T-helper 1 cell treated with Interleukin-12 subunit alpha and Interleukin-12 subunit beta and Interleukin-4 antibody, amounts not matched to agents 30 ng/mL and 1 ng/mL, for 36 hours (primary cell): ENCODE results near the gene ZBTB39. TPM values are rescaled to one million over a fixed set of nuclear protein-coding genes. Genes with fewer than 3 reads are reported as not detected.
"Not testable (repeated sequence)": the region's sequence is repeated elsewhere in the genome, so short reads cannot be mapped to it uniquely, and the experiment has no call there.

Experiments
- intact Hi-C: fragments of 100-400 bp; cut with micrococcal nuclease; formaldehyde crosslinking; loops from one replicate; pipeline ENCODE4 v1.15.1; 2024
- total RNA-seq: library from RNA; stranded (reverse); gene quantifications from 2 replicates; pipeline ENCODE4 v1.2.3, GENCODE V29; 2022

The ZBTB39 gene, protein sequence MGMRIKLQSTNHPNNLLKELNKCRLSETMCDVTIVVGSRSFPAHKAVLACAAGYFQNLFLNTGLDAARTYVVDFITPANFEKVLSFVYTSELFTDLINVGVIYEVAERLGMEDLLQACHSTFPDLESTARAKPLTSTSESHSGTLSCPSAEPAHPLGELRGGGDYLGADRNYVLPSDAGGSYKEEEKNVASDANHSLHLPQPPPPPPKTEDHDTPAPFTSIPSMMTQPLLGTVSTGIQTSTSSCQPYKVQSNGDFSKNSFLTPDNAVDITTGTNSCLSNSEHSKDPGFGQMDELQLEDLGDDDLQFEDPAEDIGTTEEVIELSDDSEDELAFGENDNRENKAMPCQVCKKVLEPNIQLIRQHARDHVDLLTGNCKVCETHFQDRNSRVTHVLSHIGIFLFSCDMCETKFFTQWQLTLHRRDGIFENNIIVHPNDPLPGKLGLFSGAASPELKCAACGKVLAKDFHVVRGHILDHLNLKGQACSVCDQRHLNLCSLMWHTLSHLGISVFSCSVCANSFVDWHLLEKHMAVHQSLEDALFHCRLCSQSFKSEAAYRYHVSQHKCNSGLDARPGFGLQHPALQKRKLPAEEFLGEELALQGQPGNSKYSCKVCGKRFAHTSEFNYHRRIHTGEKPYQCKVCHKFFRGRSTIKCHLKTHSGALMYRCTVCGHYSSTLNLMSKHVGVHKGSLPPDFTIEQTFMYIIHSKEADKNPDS
- 9.7 and 10.0 TPM in 2 replicates for total RNA-seq

DNA sequence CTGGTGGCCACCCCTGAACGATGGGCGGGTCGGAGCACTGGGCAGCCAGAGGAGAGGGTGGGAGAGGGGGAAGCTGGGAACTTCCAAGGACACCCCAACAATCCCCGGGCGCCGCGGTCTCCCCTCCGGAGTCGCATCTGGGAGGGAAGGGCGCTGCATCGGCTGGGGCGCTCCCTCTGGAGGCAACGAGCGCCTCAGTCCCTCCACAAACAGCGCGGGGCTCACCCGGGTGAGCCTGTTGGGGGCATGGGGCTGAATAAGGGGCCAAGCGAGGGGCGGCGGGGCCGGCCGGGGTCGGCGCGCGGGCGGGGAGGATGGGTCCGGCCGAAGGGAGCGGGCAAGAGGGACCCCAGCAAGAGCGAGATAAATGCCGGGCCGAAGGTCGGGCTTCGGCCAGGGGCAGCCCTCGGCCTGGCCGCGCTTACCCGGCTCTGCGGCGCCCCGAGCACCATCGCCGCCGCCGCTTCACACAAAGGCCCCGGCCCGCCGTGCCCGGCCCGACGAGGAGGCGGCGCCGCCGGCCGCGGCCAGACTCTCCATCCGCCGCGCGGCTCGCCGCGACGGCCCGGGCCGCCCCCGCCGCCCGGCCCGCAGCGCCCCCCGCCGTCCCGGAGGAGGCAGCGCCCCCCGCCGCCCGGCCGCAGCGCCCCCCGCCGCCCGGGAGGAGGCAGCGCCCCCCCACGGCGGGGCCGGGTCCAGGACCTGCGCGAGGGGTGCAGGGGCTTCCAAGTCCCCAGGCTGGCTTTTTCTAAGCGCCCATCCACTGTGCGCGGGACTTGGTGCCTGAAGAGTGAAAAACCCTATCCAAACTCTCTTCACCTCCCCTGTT, at the start of gene ZBTB39:
TSS of gene ZBTB39 (minus strand) at position 567 of the 829 bp plus-strand sequence. CDS start 1,629 bp downstream, outside the sequence.
- intact Hi-C loops: loop anchor here (1.0 kb wide), 1 partner anchor 249 kb away; no protein-coding TSS in a partner anchor

GRCh38 chr12:57055824-57056223, 49.5 kb upstream of the ZBTB39 start:
- intact Hi-C loops: no loop called here

- intact Hi-C loops: not testable (repeated sequence)
Measured at GRCh38 chr12:57053901-57054300, 47.6 kb upstream of the ZBTB39 start.

DNA sequence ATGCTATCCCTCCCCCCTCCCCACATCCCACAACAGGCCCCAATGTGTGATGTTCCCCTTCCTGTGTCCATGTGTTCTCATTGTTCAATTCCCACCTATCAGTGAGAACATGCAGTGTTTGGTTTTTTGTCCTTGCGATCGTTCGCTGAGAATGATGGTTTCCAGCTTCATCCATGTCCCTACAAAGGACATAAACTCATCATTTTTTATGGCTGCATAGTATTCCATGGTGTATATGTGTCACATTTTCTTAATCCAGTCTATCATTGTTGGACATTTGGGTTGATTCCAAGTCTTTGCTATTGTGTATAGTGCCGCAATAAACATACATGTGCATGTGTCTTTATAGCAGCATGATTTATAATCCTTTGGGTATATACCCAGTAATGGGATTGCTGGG, 46.8 kb upstream of the ZBTB39 start:
- intact Hi-C loops: not testable (repeated sequence)

DNA sequence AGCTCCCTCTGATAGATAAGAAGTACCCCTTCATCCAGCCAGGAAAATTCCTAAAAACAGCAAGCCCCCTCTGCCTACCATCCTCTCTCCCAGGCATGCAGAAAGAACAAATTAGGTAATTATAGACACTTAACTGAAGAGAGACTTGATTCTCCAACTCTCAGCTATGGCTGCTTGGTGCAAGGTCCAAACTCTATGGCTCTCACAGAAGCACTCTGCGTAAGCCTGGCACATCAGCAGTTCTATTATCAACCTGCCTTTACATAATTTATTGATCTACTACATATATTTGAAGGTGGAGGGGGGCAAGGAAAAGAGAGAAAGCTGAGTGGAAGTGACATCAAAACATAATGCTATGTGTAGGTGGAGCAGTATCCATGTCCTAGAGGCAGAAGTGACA, 44.7 kb upstream of the ZBTB39 start:
- intact Hi-C loops: no loop called here

- intact Hi-C loops: no loop called here
Measured at GRCh38 chr12:57049890-57050289, 43.5 kb upstream of the ZBTB39 start, which contains the start of gene MYO1A. MYO1A (minus strand) TSS chr12:57050129; CDS start chr12:57048323, 1,806 bp downstream.

GRCh38 chr12:57049119-57049446, 42.7 kb upstream of the ZBTB39 start:
- intact Hi-C loops: no loop called here

GRCh38 chr12:57048423-57049118, 42.2 kb upstream of the ZBTB39 start:
- intact Hi-C loops: no loop called here

DNA sequence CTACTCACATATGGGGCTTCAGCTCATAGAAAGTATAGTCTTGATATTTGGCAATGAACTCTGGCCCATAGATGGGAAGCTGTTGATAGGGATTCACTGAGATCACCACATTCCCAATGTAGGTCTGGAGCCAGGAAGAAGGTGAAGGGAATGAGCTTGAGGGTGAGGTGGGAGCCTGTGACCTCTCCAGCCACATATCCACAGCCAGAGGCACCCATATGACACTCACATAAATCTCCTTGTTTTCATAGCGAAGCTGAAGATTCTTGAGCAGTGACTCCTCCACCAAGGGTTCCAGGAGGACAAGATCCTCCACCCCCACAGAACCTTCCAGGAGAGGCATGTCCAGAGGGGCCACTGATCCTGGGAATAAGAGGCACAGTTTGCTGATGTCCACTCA, 41.6 kb upstream of the ZBTB39 start:
- intact Hi-C loops: loop anchor here (1.0 kb wide), 2 partner anchors 13 to 40 kb away; no protein-coding TSS in a partner anchor

GRCh38 chr12:57046947-57047890, 40.9 kb upstream of the ZBTB39 start:
- intact Hi-C loops: loop anchor here (1.0 kb wide), 2 partner anchors 14 to 39 kb away; no protein-coding TSS in a partner anchor

DNA sequence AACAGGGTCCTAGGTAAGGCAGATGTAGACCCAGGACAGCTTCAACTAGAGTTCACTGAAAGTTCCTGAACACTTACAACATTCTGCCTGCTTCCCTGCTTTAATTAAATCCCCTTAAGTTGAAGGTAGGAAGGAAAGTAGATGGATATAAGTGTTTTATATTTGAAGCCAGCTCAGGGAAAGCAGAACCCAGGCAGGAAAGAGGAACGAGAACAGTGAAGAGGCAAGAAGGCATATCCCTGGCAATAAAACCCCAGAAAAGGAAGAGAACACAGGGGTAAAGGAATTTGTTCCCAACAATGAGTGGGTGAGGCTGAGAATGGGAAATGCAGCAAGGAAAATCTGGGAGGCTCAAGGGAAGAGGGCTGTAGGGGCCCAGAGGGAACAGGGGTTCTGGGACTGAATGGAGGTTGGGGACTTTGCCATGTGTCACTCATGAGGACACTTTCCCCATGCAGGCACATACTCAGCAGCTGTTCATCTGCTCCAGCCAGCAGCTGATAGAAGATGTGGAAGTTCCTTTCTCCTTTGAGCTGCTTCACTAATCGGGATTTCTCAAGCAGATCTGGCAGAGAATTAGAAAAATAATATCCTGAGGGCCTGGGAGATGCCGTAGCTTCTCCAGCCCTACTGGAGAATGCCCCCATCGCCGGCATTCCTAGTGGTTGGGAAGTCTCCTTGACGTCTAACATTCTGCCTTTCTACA, 39.9 kb upstream of the ZBTB39 start:
- intact Hi-C loops: no loop called here

DNA sequence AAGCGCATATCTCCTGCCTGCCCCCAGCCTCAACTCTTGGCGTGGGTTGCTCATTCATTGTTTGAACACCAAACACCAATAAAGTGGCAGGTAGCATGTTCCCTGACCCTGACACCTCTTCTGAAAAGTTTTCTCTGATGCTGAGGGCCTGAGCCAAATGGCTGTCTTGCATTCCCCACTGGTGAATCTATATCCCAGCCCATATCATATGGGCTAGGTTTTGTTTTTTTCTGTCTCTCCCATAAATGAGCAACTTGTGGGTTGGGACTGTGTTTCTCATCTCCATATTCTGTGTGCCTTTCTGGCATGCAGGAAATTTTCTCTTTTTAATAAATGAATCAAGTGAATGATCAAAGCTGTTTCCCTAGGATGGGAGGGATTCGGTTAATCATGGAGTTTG, 38.5 kb upstream of the ZBTB39 start:
- intact Hi-C loops: no loop called here

DNA sequence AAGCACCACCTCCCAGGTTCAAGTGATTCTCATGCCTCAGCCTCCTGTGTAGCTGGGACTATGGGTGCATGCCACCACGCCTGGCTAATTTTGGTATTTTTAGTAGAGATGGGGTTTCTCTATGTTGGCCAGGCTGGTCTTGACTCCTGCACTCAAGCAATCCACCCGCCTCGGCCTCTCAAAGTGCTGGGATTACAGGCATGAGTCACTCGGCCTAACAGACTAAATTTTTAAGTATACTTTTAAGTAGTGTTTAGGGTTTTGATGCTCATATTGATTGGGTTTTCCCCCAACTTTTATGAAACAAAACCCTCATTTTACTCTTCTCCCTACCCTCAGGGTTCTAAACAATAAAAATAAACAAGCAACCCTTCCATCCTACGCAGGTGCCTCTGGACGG, 38.1 kb upstream of the ZBTB39 start:
- intact Hi-C loops: no loop called here

DNA sequence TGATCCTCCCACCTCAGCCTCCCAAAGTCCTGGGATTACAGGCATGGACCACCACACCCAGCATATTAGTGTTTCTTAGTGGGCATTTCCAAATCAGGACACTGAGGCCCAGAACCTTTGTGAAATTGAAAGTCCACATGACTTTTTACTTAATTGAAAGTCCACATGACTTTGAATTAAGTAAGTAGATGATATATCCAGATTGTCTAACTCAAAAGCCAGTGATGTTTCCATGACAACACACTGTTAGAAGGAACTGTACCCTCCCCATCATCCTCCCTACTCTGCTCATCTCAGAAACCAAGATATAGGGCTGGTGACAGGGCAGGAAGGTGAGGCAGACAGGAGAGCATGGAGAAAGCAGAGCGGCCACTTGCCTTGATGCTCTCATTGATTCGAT, 36.3 kb upstream of the ZBTB39 start:
- intact Hi-C loops: no loop called here

GRCh38 chr12:57040750-57041149, 34.4 kb upstream of the ZBTB39 start:
- intact Hi-C loops: no loop called here

GRCh38 chr12:57040211-57040610, 33.9 kb upstream of the ZBTB39 start:
- intact Hi-C loops: no loop called here

- intact Hi-C loops: no loop called here
Measured at GRCh38 chr12:57039016-57039798, 32.9 kb upstream of the ZBTB39 start.

- intact Hi-C loops: no loop called here
Measured at GRCh38 chr12:57037264-57037663, 30.9 kb upstream of the ZBTB39 start.
